Caco-2 (cell line): ENCODE data around the gene TIMM13. TPM values are rescaled to one million over a fixed set of nuclear protein-coding genes. Genes with fewer than 3 reads are reported as not detected.
"Not testable (repeated sequence)": the region's sequence is repeated elsewhere in the genome, so short reads cannot be mapped to it uniquely, and the experiment has no call there.

Source experiments
- BruUV-seq: library from RNA; stranded (reverse); fragments of 400-500 nt; replicated peaks from 2 replicates; lab custom pipeline; 2021; lab: Mats Ljungman, UMichigan
- CTCF ChIA-PET: fragments of 300-600 bp; sonication (Branson Sonifier 250); formaldehyde crosslinking; loops from one replicate; lab custom pipeline; 2022; ENCODE audit warnings: antibody characterized with exemption; lab: Charles Lee
- POLR2A ChIA-PET: fragments of 300-600 bp; sonication (Branson Sonifier 250); formaldehyde crosslinking; loops from one replicate; lab custom pipeline; 2022; ENCODE audit warnings: antibody characterized with exemption; lab: Charles Lee
- DNase-seq, 2 experiments: peaks; one replicate each; pipeline versions ENCODE4 v3.0.0 to v3.0.0-alpha.2; 2020 to 2022
- H3K27me3 ChIP-seq: replicated peaks from 2 replicates; pipeline ENCODE4 v1.6.0; 2011; ENCODE audit warnings: low read length; ENCODE audit not compliant: control insufficient read depth, insufficient read depth
- H3K36me3 ChIP-seq: 2 replicates; pipeline ENCODE4 v1.5.1; 2011; ENCODE audit warnings: low read length; ENCODE audit not compliant: control insufficient read depth, insufficient read depth
- H3K4me1 ChIP-seq: fragments of 250-450 bp; sonication (Bioruptor Pico); 2 replicates; pipeline ENCODE4 v1.5.1; 2020; ENCODE audit warnings: mild to moderate bottlenecking
- H3K4me3 ChIP-seq: 2 replicates; pipeline ENCODE4 v1.5.1; 2011; ENCODE audit warnings: low read depth, mild to moderate bottlenecking, control low read depth, low read length
- H3K9me3 ChIP-seq: fragments of 250-450 bp; sonication (Bioruptor Pico); 2 replicates; pipeline ENCODE4 v1.5.1; 2020; ENCODE audit warnings: mild to moderate bottlenecking, moderate library complexity
- H3K27ac Mint-ChIP-seq: one replicate; pipeline ENCODE4 v1.8.0; 2022; ENCODE audit warnings: mixed read lengths; ENCODE audit not compliant: unreplicated experiment
- H3K27me3 Mint-ChIP-seq: one replicate; pipeline ENCODE4 v1.8.0; 2022; ENCODE audit warnings: mixed read lengths; ENCODE audit not compliant: insufficient read depth, unreplicated experiment
- H3K36me3 Mint-ChIP-seq: one replicate; pipeline ENCODE4 v1.8.0; 2022; ENCODE audit warnings: mild to moderate bottlenecking, mixed read lengths; ENCODE audit not compliant: insufficient read depth, unreplicated experiment
- H3K4me1 Mint-ChIP-seq: one replicate; pipeline ENCODE4 v1.8.0; 2022; ENCODE audit warnings: low read depth, mixed read lengths; ENCODE audit not compliant: unreplicated experiment
- H3K4me3 Mint-ChIP-seq: one replicate; pipeline ENCODE4 v1.8.0; 2022; ENCODE audit warnings: mild to moderate bottlenecking, moderate library complexity, mixed read lengths; ENCODE audit not compliant: unreplicated experiment
- H3K9me3 Mint-ChIP-seq: one replicate; pipeline ENCODE4 v1.8.0; 2022; ENCODE audit warnings: mixed read lengths; ENCODE audit not compliant: unreplicated experiment
- CTCF ChIP-seq, 2 experiments: fragments of 200-600 bp in 1 of 2; IDR thresholded peaks; 1 replicate in 1 of 2; 2 replicates in 1 of 2; pipeline versions ENCODE4 v1.5.1 to v1.8.0; 2011 to 2022; ENCODE audit warnings: antibody characterized with exemption in 1 of 2, control low read depth in 1 of 2, inconsistent platforms in 1 of 2, low read depth in 1 of 2, low read length in 1 of 2, mild to moderate bottlenecking in 1 of 2, moderate library complexity in 1 of 2; ENCODE audit not compliant: insufficient read depth in 1 of 2, severe bottlenecking in 1 of 2, unreplicated experiment in 1 of 2
- intact Hi-C: fragments of 100-400 bp; cut with micrococcal nuclease; formaldehyde crosslinking; loops from one replicate; pipeline ENCODE4 v1.10.0; 2022; ENCODE audit not compliant: unreplicated experiment
- total RNA-seq: library from RNA; stranded (reverse); gene quantifications from 2 replicates; pipeline ENCODE4 v1.2.3, GENCODE V29; 2022

Gene TIMM13
- total RNA-seq, 1 experiment from 2014 or later = 200 TPM

- H3K36me3 Mint-ChIP-seq = peaks cover 5% of the 10 kb centered on the region
- BruUV-seq = no TSS peak
- no peaks in the 10 kb centered on the region for H3K27me3 Mint-ChIP-seq
- no peak overlapping the region for H3K27ac Mint-ChIP-seq
- CTCF ChIA-PET = no interaction called here
- Histone ChIP-seq H3K27me3 (no peaks in the 10 kb centered on the region), H3K4me1 (peaks cover 3% of the 10 kb centered on the region; the same call in 1 of the 2 replicates), H3K9me3 (no peaks in the 10 kb centered on the region), H3K4me3 (no peak overlapping the region), H3K36me3 (no peaks in the 10 kb centered on the region)
- DNase-seq = no peak
- intact Hi-C loops = no loop called here
- H3K4me3 Mint-ChIP-seq = no peak overlapping the region
- H3K4me1 Mint-ChIP-seq = no peaks in the 10 kb centered on the region
- TF ChIP-seq CTCF (IDR thresholded peaks at IDR 0.05; ENCODE audit: insufficient read depth in 1 of 2, low read depth in 1 of 2, low read length in 1 of 2, severe bottlenecking in 1 of 2, unreplicated experiment in 1 of 2) = no peak
- H3K9me3 Mint-ChIP-seq = no peaks in the 10 kb centered on the region
- POLR2A ChIA-PET = interaction anchor here (0.7 kb wide), 1 partner anchor 83 kb away, joined by 16 read pairs; no protein-coding TSS in a partner anchor
These were observed 32.9 kb upstream of the TIMM13 start for GRCh38 chr19:2460245-2460644.

DNA sequence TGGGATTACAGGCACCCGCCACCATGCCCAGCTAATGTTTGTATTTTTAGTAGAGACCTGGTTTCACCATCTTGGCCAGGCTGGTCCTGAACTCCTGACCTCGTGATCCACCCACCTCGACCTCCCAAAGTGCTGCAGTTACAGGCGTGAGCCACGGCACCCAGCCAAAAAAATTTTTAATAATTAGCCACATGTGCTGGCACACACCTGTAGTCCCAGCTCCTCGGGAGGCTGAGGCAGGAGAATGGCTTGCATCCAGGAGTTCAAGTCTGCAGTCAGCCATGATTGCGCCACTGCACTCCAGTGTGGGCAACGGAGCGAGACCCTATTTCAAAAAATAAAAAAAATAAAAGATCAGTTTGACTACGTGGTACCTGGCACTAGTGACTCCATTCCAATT lies 31.4 kb upstream of the TIMM13 start:
- H3K9me3 Mint-ChIP-seq, H3K27ac Mint-ChIP-seq, H3K4me1 ChIP-seq, H3K36me3 ChIP-seq, H3K4me1 Mint-ChIP-seq, DNase-seq, BruUV-seq, H3K27me3 ChIP-seq, intact Hi-C loops, H3K9me3 ChIP-seq, POLR2A ChIA-PET, H3K4me3 Mint-ChIP-seq, CTCF ChIA-PET, H3K27me3 Mint-ChIP-seq, H3K4me3 ChIP-seq: not testable (repeated sequence)
- H3K36me3 Mint-ChIP-seq = peaks cover 12% of the 10 kb centered on the region

- no TSS peak for BruUV-seq
- no peak overlapping the region for H3K27ac Mint-ChIP-seq
- no peaks in the 10 kb centered on the region for H3K27me3 Mint-ChIP-seq
- CTCF ChIA-PET = interaction anchor here (2.7 kb wide), 1 partner anchor 153 kb away, joined by 7 read pairs; no protein-coding TSS in a partner anchor
- Histone ChIP-seq H3K4me3 (no peak overlapping the region), H3K36me3 (no peaks in the 10 kb centered on the region), H3K27me3 (no peaks in the 10 kb centered on the region), H3K9me3 (no peaks in the 10 kb centered on the region), H3K4me1 (peaks cover 5% of the 10 kb centered on the region; the same call in 1 of the 2 replicates)
- POLR2A ChIA-PET = interaction anchor here (0.6 kb wide), 1 partner anchor 493 kb away, joined by 3 read pairs; no protein-coding TSS in a partner anchor
- H3K4me3 Mint-ChIP-seq = no peak overlapping the region
- no peak for TF ChIP-seq CTCF (IDR thresholded peaks at IDR 0.05; ENCODE audit: insufficient read depth in 1 of 2, low read depth in 1 of 2, low read length in 1 of 2, severe bottlenecking in 1 of 2, unreplicated experiment in 1 of 2)
- no peaks in the 10 kb centered on the region for H3K4me1 Mint-ChIP-seq
- intact Hi-C loops = no loop called here
- H3K9me3 Mint-ChIP-seq = no peaks in the 10 kb centered on the region
- no peak for DNase-seq
- peaks cover 12% of the 10 kb centered on the region for H3K36me3 Mint-ChIP-seq
These were observed 30.7 kb upstream of the TIMM13 start for GRCh38 chr19:2458054-2458453.
